ENCODE results near the gene AQP12A.

- TF ChIP-seq CTCF (conservative IDR thresholded peaks at IDR 0.05; ENCODE audit: low read depth in 2 of 2) = no peak
- TF ChIP-seq EZH2 (IDR thresholded peaks at IDR 0.05; ENCODE audit: low read depth, unreplicated experiment) = no peak
- TF ChIP-seq REST (IDR thresholded peaks at IDR 0.05; ENCODE audit: unreplicated experiment) = no peak
- TF ChIP-seq POLR2AphosphoS5 (IDR thresholded peaks at IDR 0.05; ENCODE audit: low read depth) = no peak
- TF ChIP-seq NANOG (IDR thresholded peaks at IDR 0.05; ENCODE audit: borderline replicate concordance) = no peak
- no peak for TF ChIP-seq CREB1 (CRISPR knock-in tag; IDR thresholded peaks at IDR 0.05; ENCODE audit: low read depth)
Measured at GRCh38 chr2:240731178-240731545, 39.5 kb downstream of the AQP12A start.
